Measurements from ENCODE around the gene MAPK12.

DNA sequence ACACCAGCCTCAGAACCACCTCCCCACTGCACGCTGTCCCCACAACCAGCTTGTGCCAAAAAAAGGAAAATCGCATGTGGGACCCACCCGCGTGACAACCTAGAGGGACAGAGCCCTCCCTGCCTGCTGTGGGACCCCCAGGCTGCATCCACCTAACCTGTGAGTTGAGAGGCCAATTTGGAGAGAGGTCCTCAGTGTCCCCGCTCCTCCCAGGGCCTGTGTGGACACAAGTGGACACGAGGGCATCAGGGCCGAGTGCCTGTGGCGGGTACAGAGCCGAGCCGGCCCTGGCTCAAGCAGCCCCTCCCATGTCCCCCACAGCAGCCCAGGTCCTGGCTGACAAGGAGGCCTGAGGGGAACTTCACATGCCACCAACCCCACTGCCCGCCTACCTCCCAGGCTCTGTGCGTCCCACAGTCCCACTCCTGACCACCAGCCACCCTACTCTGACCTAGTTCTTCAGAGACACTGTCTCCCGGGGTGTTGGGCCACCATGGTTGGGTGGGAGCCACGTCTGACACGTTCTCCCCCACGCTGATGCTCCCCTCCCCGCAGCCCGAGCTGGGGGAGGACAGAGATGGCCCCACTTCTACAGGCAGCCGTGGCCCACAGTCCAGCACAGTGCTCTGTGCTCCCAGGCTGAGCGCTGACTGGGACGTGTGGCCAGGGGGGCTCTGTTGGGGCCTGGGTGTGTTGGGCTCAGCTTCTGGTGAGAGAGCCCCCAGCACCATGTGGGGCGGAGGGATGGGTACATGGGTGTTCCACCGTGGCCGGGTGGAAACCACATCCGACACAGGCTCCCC, 41.5 kb downstream of the MAPK12 start:
- TF ChIP-seq, protein P1, sequence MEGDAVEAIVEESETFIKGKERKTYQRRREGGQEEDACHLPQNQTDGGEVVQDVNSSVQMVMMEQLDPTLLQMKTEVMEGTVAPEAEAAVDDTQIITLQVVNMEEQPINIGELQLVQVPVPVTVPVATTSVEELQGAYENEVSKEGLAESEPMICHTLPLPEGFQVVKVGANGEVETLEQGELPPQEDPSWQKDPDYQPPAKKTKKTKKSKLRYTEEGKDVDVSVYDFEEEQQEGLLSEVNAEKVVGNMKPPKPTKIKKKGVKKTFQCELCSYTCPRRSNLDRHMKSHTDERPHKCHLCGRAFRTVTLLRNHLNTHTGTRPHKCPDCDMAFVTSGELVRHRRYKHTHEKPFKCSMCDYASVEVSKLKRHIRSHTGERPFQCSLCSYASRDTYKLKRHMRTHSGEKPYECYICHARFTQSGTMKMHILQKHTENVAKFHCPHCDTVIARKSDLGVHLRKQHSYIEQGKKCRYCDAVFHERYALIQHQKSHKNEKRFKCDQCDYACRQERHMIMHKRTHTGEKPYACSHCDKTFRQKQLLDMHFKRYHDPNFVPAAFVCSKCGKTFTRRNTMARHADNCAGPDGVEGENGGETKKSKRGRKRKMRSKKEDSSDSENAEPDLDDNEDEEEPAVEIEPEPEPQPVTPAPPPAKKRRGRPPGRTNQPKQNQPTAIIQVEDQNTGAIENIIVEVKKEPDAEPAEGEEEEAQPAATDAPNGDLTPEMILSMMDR (IDR thresholded peaks at IDR 0.05) = no peak
- TF ChIP-seq POLR2A (IDR thresholded peaks at IDR 0.05) = no peak
